OCI-LY7 (cell line): ENCODE data around the gene SLC22A16. TPM values are rescaled to one million over a fixed set of nuclear protein-coding genes. Genes with fewer than 3 reads are reported as not detected.

Experiments used
- BruUV-seq: library from RNA; stranded (reverse); fragments of 400-500 nt; replicated peaks from 2 replicates; lab custom pipeline; 2021; lab: Mats Ljungman, UMichigan
- CTCF ChIA-PET: fragments of 300-600 bp; sonication (Branson Sonifier 250); formaldehyde crosslinking; loops from one replicate; lab custom pipeline; 2022; ENCODE audit warnings: antibody characterized with exemption; ENCODE audit not compliant: unreplicated experiment; lab: Charles Lee
- POLR2A ChIA-PET: fragments of 300-600 bp; sonication (Branson Sonifier 250); formaldehyde crosslinking; loops from one replicate; lab custom pipeline; 2022; ENCODE audit warnings: antibody characterized with exemption; lab: Charles Lee
- DNase-seq: peaks from one replicate; pipeline ENCODE4 v3.0.0-alpha.2; 2015; ENCODE audit warnings: low spot score
- H2AFZ ChIP-seq: fragments of 200-600 bp; sonication (generic), shearing (Covaris generic); 2 replicates; pipeline ENCODE4 v1.6.1; 2014; ENCODE audit warnings: mild to moderate bottlenecking, antibody characterized with exemption, low read length, moderate library complexity
- H3K27ac ChIP-seq: fragments of 200-600 bp; sonication (generic); 2 replicates; pipeline ENCODE4 v1.5.1; 2014; ENCODE audit warnings: mixed run types, low read depth, mild to moderate bottlenecking, moderate library complexity, low read length, inconsistent platforms; ENCODE audit not compliant: poor library complexity, severe bottlenecking
- H3K36me3 ChIP-seq: fragments of 200-600 bp; sonication (generic); 2 replicates; pipeline ENCODE4 v1.6.1; 2014; ENCODE audit warnings: mild to moderate bottlenecking, antibody characterized with exemption, low read length, moderate library complexity, mixed read lengths; ENCODE audit not compliant: insufficient read depth
- H3K4me1 ChIP-seq: fragments of 200-600 bp; sonication (generic); 2 replicates; pipeline ENCODE4 v1.5.1; 2014; ENCODE audit warnings: mild to moderate bottlenecking, low read length; ENCODE audit not compliant: insufficient read depth, poor library complexity, severe bottlenecking
- H3K4me2 ChIP-seq: fragments of 200-600 bp; sonication (generic); 2 replicates; pipeline ENCODE4 v1.6.1; 2014; ENCODE audit warnings: mild to moderate bottlenecking, low read length
- H3K4me3 ChIP-seq: fragments of 200-600 bp; sonication (generic); 2 replicates; pipeline ENCODE4 v1.5.1; 2014; ENCODE audit warnings: mild to moderate bottlenecking, low read depth, low read length; ENCODE audit not compliant: poor library complexity, severe bottlenecking
- H3K79me2 ChIP-seq: fragments of 200-600 bp; sonication (generic); 2 replicates; pipeline ENCODE4 v1.6.1; 2016; ENCODE audit warnings: low read depth, mild to moderate bottlenecking, low read length, moderate library complexity, mixed read lengths; ENCODE audit not compliant: insufficient read depth
- H3K9me2 ChIP-seq: fragments of 200-600 bp; sonication (generic); 2 replicates; pipeline ENCODE4 v1.6.1; 2016; ENCODE audit warnings: mild to moderate bottlenecking, low read length, mixed read lengths; ENCODE audit not compliant: insufficient read depth
- H3K9me3 ChIP-seq: fragments of 200-600 bp; sonication (generic); 2 replicates; pipeline ENCODE4 v1.6.1; 2014; ENCODE audit warnings: mild to moderate bottlenecking, mixed run types, low read length, mixed read lengths
- H4K20me1 ChIP-seq: fragments of 200-600 bp; sonication (generic); 2 replicates; pipeline ENCODE4 v1.6.1; 2014; ENCODE audit warnings: mild to moderate bottlenecking, antibody characterized with exemption, low read length, moderate library complexity, mixed read lengths; ENCODE audit not compliant: insufficient read depth
- EZH2phosphoT487 ChIP-seq: fragments of 200-600 bp; sonication (generic); IDR thresholded peaks from 2 replicates; pipeline ENCODE4 v1.6.1; 2018; ENCODE audit warnings: low read depth, borderline replicate concordance, mild to moderate bottlenecking, mixed run types, antibody characterized with exemption, low read length, moderate library complexity, mixed read lengths
- intact Hi-C: fragments of 100-400 bp; cut with micrococcal nuclease; formaldehyde crosslinking; loops from one replicate; pipeline ENCODE4 v1.10.0; 2022; ENCODE audit not compliant: unreplicated experiment
- total RNA-seq, 2 experiments: library from RNA; depleted of rRNA in 1 of 2; stranded (reverse); fragments of >200 nt in 1 of 2; shearing (Covaris generic) in 1 of 2; gene quantifications; 2 replicates each; pipeline ENCODE4 v1.2.3, GENCODE V29; 2014 to 2022
- TF ChIP-seq, protein P1 (sequence below): fragments of 200-600 bp; sonication (generic); conservative IDR thresholded peaks from 2 replicates; pipeline ENCODE4 v1.5.1; 2014; ENCODE audit warnings: mild to moderate bottlenecking, antibody characterized with exemption, low read length, moderate library complexity, mixed read lengths

The SLC22A16 gene
- total RNA-seq, 2 experiments from 2014 or later = not detected

DNA sequence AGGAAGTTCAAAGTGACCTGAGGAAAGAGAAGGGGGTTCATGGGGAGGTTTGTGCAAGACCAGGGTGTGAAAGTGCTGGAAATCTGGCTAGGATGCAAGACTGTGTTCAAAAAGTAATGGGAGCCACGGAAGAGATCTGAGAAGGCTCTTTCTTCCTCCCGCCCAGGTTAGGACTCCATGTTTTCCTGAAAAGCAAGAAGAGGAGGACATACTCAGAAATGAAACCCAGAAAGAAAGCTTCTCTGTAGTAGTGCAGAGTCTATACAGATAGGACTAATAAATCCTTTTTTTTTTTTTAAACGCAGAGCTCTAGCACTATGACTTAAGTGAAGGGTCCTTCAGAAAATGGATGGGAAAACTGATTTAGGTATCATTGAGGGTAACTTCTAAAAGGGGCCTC lies 57.8 kb downstream of the SLC22A16 start:
- Histone ChIP-seq H3K4me3 (no peak overlapping the region), H3K9me2 (no peaks in the 10 kb centered on the region), H3K27ac (no peak overlapping the region), H3K9me3 (no peaks in the 10 kb centered on the region), H3K79me2 (no peaks in the 10 kb centered on the region), H3K4me1 (no peaks in the 10 kb centered on the region), H3K36me3 (no peaks in the 10 kb centered on the region), H4K20me1 (no peaks in the 10 kb centered on the region), H2AFZ (no peak overlapping the region), H3K4me2 (no peak overlapping the region)
- ChIA-PET CTCF (no interaction called here), POLR2A (no interaction called here)
- intact Hi-C loops = no loop called here
- no peak for DNase-seq
- no TSS peak for BruUV-seq
- TF ChIP-seq, protein P1, sequence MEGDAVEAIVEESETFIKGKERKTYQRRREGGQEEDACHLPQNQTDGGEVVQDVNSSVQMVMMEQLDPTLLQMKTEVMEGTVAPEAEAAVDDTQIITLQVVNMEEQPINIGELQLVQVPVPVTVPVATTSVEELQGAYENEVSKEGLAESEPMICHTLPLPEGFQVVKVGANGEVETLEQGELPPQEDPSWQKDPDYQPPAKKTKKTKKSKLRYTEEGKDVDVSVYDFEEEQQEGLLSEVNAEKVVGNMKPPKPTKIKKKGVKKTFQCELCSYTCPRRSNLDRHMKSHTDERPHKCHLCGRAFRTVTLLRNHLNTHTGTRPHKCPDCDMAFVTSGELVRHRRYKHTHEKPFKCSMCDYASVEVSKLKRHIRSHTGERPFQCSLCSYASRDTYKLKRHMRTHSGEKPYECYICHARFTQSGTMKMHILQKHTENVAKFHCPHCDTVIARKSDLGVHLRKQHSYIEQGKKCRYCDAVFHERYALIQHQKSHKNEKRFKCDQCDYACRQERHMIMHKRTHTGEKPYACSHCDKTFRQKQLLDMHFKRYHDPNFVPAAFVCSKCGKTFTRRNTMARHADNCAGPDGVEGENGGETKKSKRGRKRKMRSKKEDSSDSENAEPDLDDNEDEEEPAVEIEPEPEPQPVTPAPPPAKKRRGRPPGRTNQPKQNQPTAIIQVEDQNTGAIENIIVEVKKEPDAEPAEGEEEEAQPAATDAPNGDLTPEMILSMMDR = no peak
- TF ChIP-seq EZH2phosphoT487 = no peak

DNA sequence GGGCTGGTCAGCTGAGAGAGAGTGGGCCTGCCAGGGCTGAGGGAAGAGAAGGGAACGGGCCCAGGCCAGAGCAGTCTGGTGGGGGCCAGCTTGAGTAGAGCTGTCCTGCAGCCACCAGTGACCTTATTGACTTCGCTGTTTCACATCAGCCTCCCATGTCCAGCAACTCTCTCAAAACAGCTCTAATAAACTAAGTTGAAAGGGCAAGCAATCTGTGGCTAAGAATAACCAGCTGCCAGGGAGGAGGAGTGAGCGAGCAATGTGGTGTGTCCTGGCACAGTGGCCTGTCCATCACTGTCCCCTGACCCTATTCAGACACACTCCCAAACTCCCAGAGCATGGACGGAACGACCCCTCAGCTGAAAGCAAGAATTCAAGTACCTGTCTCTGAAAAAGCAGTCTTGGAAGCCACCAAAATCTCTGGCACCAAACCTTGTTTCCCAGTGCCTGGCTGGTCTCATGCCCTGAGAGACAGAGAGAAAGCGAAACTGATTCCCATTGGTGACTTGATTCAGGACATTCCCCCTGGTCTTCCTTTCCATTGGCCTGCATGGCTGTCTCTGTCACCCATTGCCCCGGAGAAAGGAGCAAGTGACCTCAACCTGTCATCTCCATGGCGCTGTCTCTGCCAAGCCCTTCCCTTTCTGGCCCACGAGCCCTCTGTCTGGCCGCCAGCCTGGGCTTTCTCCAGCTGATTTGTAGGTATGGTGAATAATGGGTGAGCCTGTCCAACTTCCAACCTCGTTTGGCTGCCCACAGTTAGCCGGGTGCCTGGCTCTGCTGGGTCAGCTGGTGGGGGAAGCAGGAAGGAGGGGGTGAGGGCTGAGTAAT lies 61.1 kb downstream of the SLC22A16 start, which contains the start of gene DDO:
DDO (minus strand) TSS at position 490 of the 831 bp plus-strand sequence. CDS start 2,113 bp downstream, outside the sequence.
- intact Hi-C loops = no loop called here
- H3K4me1 ChIP-seq = no peaks in the 10 kb centered on the region
- no TSS peak for BruUV-seq
- CTCF ChIA-PET = no interaction called here
- H3K27ac ChIP-seq = no peak within 1 kb of the TSS
- TF ChIP-seq, protein P1 = no peak
- TF ChIP-seq EZH2phosphoT487 = no peak
- H3K9me2 ChIP-seq = no peaks in the 10 kb centered on the region
- H3K4me3 ChIP-seq = no peak within 1 kb of the TSS
- H3K9me3 ChIP-seq = no peaks in the 10 kb centered on the region
- H3K4me2 ChIP-seq = no peak within 1 kb of the TSS
- no peaks in the 10 kb centered on the region for H3K36me3 ChIP-seq
- H4K20me1 ChIP-seq = no peaks in the 10 kb centered on the region
- POLR2A ChIA-PET = interaction anchor here (0.6 kb wide), 1 partner anchor 35 kb away, joined by 3 read pairs; no protein-coding TSS in a partner anchor
- no peak for DNase-seq
- no peak within 1 kb of the TSS for H2AFZ ChIP-seq
- H3K79me2 ChIP-seq = no peaks in the 10 kb centered on the region

DNA sequence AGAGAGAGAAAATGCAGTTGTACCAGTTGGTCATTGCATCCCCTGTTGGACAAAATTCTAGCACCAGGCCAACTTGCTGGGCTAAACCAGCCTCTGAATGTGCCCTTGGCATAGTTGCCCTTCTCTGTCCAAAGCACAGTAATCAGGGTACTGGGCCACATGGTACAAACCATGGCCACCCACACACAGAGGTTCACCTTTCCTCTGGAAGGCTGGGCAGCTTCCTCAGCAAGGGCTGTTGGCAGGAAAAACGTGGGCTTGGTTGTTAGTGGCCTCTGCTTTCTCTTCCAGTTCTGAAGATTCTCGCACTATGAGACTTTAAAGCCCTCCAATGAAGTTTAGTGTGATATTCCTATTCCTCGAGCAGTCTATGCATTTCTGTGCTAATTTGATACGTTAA lies 61.7 kb downstream of the SLC22A16 start:
- no peak for DNase-seq
- ChIA-PET CTCF (no interaction called here), POLR2A (no interaction called here)
- H3K4me1 ChIP-seq = no peaks in the 10 kb centered on the region
- TF ChIP-seq, protein P1 = no peak
- no peak for TF ChIP-seq EZH2phosphoT487
- H3K36me3 ChIP-seq = no peaks in the 10 kb centered on the region
- H2AFZ ChIP-seq = no peak overlapping the region
- no peaks in the 10 kb centered on the region for H4K20me1 ChIP-seq
- no peak overlapping the region for H3K4me2 ChIP-seq
- H3K9me3 ChIP-seq = no peaks in the 10 kb centered on the region
- no TSS peak for BruUV-seq
- no peaks in the 10 kb centered on the region for H3K79me2 ChIP-seq
- no peak overlapping the region for H3K4me3 ChIP-seq
- H3K9me2 ChIP-seq = no peaks in the 10 kb centered on the region
- H3K27ac ChIP-seq = no peak overlapping the region
- intact Hi-C loops = no loop called here
